SIG-M5 treated with dmso at 0.1 percent for 504 hours (cell line): ENCODE results near the gene ADCY6.
A peak's percentile ranks its signal among the peaks of the same experiment; 100 is the strongest.

Experiments
- DNase-seq: peaks from one replicate; lab custom pipeline; 2025; ENCODE audit not compliant: unreplicated experiment; lab: John Stamatoyannopoulos, UW

ADCY6 gene

DNA sequence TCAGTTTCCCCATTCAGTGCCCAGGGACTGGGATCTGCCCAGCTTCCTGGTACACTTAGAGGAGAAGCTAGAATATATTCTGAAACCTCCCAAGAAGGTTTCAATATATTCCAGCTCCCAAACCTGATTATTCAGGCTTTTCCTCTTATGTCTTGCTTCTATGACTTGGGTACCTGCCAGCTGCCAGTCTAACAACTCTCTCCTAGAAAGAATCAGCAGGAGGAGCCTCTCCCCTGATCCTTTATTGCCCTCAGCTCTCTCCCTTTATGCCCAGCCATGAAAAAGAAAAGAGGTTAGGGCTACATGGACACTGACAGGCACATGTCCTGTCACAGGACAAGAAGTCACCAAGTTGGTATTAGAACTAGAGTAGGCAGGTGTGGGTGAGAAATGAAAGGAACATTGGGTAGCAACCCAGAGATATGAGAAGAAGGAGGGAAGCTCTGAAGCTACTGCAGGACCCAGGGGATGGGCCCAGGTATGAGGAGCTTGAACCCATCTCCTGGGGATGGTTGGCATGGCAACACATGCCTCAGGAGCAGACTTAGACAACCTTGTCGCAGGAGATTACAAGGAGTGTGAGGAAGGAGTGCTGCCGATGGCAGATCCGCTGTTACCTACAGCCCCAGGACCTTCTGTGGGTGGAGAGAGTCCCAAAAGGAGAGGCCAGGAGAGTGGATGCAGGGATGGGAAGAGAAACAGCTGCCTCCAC is 27.4 kb upstream of the ADCY6 start:
- DNase-seq = no peak

DNA sequence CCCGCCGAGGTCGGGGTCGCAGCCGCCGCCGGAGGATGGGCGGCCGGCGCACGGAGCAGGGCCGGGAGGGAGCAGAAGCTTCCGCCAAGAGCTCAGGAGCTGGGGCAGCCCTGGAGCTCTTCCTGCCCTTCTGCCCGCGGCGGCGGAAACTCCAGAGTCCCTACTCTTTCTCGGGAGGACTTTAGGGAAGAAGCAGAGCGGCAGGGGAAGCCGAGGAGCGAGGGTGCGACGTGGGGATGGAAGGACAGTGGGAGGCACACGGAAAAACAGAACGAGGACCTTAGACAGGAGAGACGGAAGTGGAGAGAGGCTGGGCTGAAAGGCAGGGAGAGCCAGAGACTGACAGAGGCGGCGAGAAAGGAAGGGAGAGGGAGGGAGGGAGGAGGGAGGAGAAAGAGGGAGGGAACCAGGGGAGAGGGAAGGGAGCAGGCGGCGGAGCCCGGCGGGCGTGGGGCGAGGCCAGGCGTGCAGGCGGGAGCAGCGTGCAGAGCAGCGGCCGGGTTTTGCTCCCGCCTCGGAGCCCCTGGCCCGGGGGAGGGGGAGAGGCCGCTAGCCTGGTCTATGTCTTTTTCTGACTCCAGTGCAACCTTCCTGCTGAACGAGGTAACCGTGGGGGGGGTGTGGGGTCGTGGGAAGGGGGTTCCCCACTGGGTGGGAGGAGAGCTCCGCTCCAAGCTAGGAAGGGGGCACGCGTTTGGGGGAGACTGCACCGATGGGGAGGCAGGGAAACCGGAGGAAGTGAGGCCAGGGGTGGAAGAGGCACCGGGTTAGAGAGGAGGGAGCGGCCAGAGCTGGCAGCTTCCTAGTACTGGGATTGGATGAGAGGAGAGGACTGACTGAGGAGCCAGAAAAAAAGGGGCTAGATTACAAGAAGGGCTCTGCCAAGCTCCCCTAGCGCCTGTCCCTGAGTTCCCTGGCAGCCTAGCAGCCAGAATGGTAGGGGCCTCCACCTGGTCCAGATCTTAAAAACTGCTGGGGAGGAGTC is 26.5 kb upstream of the ADCY6 start:
- peak; percentile 92 for DNase-seq

DNA sequence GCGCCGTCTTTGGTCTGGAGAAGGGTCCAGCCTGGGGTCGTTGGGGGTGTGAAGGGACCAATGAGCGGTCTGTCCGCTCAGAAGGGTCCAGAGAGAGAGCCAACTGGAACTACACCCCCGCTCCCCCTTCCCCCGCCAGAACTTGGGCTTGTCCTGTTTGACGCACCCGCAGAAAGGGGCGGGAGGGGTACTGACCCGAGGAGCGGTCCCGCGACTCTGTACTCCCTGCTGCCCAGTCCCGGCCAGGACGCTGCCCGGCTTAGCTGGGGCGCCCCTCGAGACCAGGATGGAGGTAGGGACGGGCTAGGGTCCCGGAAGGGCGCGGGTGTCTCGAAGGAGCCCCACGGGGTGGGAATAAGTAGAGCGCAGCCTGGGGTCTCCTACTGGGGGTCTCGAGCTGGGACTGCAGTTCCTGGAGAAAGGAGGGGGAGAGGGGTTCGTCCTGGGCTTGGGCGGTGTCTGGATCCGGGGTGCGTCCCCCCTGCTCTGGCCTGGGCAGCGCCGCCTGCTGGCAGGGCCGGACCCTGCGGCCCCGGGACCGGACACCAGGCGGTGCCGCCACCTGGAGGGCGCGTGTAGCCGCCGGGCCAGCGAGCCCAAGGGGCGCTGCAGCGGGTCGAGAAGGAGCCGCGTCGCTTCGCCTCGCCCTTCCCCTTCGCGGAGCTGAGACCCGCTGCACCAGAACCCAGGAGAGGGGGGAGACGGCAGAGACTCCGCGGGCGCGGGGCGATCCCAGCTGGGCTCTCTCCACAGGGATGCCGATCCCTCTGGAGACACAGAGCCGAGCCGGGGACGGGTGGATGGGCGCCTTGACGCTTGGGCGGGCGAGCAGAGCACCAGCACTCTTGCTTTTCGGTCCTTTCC is 25.6 kb upstream of the ADCY6 start:
- peak; percentile 66 for DNase-seq

DNA sequence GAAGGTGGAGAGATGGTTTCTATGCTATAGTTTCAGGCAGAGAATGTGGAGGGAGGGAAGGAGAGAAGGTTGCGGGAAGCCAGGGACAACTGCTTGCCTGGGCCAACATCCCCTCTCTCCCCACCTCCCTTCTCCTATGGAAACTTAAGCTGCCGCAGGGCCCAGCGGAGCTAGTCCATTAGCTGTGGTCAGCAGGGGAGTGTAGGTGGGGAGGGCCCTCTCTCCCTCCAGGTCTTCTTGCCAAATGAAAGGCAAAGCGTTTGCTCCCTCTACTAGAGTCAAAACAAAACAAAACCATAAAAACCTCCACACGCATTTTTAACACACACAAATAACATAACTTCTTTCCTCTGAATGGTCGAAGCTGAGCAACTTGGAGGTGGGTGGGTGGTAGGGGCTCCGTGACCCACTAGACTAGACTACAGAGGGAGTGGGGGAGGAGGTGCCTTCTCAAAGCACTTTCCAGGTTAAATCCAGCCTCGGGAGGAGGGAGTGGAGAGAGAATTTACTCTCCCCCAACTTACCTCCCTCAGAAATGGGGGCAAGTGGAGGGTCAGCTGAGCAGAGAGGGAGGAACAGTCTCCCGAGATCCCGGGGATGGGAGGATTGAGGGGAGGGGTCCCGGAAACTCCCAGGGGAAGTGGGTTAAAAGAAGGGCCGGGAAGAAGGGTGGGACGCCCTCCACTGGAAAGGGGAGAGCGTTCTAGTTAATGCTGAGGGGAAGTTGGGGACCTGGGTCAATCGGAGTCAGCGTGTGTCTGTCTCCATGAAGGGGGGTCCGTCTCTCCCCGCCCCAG is 24.8 kb upstream of the ADCY6 start:
- no peak for DNase-seq

DNA sequence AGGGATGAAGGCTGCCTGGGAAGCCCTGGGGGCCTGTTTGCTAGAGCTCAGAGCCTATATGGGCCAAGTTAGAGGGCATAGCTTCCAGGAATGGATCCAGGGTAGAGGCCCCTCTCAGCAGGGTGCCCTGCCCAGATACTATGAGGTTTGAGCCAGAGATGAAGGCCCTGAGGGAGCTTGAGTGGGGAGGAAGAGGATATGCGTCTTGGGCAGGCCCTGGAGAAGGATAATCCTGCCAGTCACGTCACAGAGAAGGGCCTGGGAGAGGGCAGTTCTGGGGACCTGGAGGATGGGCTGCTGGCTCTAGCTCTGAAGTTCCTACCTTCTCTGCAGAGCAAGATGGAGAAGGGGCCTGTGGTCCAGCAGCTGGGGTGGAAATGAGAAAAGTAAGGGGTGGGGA is 23.5 kb upstream of the ADCY6 start:
- DNase-seq = no peak

DNA sequence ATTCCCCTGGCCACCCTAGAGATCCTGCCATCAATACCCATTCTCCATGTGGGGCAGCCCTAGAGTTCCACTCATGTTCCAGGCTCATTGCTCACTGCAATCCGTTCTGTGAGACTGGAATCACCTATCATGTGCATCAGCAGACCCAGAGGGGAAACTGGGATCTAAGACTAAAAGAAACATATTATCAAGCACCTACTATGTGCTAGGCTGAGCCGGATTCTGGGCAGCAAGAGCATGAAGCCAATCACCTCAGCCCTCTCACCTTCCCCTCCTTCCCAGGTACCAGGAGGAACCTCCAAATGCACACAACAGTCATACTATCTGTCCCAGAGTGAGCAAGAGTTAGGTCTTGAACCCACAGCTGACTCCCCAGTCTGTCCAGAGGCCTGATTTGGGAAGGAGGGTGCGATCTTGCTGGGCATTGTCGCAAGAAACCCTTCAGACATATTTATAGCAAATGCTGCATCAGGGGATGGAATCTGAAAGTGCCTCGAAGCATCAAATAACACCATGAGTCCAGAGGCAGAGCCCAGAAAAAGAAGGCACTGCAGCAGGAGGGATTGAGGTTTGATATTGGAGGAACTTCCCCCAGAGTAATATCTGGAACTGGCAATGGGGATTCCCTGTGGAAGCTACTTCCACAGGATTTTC is 22.7 kb upstream of the ADCY6 start:
- no peak for DNase-seq

DNA sequence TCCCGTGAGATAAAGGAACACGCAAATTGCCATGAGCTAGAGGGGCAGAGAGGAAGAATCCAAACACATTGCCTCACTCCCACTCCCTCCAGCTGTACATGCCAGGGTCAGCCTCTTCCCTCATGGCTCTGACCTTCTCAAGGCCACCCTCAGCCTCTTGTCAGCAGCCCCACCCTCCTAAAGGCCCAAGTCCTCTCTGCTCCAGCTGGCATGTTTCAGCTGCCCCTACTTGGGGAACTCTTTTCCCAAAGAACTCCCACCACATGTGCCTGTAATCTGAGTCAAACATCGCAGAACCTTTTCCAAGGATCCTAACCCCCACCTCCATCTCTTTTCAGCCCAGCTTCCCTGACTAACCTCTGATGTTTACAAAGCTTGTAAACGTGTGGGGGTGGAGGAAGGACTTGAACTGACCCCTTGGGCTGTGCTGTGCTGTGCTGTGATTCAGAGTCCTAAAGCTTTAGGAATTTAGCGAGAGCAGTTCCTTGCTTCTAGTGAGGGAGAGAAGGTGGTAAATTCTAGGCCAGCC is 22.1 kb upstream of the ADCY6 start:
- DNase-seq = no peak

DNA sequence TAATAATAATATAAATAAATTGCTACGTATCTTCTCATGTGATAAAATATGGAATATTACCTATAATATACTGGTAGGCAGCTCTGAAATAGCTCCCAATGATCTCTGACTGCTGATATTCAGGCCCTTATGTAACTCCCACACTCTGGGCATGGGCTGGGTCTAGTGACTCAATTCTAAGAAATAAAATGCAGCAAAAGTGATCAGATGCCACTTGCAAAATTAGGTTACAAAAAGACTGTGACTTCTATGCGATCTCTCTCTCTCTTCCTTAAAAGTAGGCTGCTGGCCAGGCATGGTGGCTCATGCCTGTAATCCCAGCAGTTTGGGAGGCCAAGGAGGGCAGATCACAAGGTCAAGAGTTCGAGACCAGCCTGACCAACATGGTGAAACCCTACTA is 19.1 kb upstream of the ADCY6 start:
- no peak for DNase-seq

DNA sequence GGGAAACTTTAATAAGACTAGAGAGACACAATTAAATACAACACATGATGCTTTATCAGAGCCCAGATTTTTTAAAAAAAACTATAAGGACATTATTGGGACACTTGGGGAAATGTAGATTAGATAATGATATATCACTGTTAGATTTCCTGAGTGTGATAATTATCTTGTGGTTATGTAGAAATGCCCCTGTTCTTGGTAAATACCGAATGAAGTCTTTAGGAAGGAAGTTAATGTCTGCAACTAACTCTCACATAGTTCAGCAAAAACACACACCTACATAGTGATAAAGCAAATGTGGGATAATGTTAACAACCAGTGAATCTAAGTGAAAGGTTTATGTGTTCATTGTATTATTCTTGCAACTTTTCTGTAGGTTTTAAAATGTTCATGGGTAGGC is 14.8 kb upstream of the ADCY6 start:
- no peak for DNase-seq

DNA sequence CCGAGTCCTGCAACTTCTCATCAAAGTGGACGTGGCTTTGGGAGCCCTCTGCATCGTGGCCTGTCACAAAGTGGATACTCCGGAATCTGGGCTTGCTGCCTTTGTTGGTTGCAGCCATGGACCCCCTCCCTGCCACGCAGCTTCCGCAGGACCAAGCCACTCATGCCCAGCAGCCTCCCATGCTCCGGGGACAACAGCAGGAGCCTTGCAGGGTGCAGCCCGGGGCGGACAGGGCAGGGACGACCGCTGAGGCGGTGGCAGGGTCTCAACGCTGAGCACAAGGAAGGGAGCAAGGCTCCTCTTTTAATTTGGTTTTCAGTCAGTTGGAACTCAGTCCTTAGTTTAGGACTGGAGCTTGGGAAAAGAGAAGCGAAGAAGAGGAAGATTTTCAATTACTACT is 12.1 kb upstream of the ADCY6 start:
- no peak for DNase-seq

DNA sequence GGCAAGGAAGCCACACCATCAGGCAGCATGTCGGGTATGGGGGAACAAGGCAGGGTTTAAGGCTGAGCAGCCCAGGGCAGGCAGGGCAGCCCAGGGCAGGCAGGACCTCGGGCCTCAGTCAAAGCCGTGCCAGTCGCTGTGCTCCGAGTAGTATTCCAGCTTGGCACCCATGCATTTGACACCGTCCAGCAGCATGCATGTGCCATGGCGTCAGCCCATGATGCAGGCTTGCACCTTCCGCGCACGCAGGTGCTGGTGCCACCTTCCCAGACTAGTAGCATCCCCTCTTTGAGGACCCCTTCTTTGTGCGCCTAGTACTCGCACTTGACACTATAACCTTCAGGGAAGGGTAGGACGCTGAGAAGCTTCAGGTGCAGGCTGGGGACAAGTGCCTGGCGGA is 11.6 kb upstream of the ADCY6 start:
- no peak for DNase-seq

DNA sequence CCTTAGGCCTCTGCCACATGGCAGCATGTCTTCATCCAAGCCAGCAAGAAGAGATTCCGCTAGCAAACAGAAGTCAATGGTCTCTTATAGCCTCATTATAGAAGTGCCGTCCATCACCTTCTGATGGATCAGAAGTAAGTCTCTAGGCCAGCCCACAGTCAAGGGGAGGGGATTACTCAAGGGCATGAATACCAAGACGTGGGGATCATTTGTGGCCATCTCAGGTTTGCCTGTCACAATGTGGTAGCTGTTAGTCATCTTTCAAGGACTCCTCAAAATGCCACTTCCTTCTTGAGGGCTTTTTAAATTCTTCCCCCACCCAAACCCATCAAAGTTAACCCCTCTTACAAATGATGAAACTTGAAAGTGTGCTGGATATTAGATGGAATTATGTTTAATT is 8.1 kb upstream of the ADCY6 start:
- DNase-seq = peak; percentile 63

DNA sequence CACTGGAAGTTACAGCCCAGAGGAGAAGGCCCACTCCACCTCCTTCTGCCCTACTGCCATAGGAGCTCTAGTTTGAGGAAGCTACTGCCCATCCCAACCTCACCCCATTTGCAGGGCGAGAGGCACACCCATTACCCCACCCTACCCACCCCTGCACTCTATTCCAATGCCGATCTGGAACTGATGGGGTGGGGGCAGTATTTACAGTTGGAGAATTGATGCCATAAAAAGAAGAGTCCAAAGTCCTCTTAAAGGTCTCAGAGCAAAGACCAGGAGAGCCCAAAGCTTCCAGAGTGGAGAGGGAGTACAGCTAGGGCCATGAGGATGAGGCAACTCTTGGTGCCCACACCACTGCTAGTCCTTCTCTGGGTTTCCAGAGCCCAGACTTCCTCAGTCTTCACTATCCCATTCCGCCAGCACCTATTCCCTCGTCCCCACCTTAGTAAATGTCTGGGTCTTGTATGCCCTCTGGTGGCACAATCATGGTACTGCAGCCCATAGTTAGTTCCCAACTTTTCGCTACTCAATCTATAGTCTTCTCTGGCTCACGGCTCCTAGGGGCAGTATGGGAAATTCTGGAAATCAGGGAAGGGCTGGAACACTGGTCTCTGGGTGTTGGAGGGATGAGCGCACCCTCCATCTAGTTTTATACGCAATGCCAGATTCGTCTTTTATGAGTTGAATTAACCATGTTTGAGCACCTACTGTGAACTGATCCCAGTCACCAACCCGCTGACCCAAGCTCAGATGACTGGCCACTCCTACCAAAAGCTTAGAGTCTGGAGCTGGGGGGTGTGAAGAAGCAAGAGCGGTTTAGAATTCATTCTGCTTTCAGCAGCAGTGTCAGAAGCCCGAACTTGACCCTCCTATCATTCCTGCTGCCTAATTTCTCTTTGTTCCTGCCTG is 6.9 kb upstream of the ADCY6 start:
- peak; percentile 69 for DNase-seq

DNA sequence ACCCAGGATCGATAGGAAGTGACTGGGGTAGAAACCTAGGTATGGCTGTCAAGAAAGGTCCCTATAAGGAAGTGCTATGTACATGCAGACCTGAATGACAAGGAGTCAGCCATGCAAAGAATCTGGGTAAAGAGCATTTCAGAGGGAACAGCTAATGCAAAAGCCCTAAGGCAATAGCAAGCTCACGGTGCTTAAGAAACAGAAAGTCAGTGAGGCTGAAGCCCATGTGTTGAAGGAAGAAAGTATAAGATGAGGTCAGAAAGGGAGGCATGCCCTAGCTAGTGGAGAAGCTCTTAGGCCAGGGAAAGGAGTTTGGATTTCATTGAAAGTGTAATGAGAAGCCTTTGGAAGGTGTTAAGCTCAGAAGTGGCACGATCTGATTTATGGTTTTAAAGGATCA is 6.0 kb upstream of the ADCY6 start:
- peak; percentile 39 for DNase-seq

DNA sequence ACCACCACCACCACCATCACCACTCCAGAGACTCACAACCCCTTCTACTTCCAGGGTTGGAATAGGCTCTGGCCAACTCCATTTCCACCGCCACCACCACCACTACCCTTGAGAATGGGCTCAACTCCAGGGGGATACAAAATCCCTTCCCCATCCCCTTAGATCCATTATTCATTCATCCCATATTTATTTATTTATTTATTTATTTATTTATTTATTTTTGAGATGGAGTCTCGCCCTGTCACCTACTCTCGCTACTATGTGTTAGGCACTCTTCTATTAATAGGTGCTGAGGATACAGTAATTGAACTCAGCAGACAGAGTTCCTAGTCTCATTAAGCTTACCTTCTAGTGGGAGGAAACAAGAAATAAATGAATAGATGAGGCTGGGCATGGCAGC is 4.8 kb upstream of the ADCY6 start:
- no peak for DNase-seq

DNA sequence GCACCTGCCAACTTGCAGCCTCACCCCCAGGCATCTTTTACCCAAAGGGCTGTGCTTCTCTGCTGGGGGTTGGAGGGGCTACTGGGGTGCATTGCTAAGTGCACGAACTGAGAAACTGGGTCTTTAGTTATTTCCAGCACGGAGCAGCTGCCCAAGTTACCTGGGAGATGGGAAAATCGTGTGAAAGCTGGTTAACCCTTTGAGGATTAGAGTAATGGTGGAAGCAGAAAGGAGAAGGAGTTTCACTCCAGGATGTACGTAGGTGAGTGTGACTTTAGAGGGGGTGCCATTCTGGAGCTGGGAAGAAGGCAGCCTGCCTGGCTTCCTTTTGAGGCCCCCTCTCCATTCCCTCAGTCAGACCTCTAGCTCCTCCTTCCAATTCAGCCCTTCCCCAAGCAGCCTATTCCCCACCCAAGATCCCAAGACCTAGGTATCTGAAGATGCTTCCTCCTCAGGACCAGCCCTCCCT is 1.0 kb upstream of the ADCY6 start:
- DNase-seq = no peak

DNA sequence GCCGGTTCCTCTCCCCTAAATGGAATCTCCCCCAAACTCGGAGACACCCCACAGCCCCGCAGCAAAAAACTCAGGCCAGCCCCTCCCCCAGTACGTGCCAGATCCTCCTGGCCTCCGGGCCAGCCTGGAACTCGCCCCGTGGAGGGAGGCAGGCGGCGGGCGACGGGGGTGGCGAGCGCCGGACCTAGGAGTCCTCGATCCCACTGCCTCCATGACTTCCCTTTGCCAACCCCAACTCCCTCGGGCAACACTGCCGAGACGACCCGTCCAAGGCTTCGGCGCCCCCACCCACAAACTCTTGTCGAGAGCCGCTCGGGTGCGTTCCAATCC is 400 bp downstream of the ADCY6 start:
- DNase-seq = no peak

DNA sequence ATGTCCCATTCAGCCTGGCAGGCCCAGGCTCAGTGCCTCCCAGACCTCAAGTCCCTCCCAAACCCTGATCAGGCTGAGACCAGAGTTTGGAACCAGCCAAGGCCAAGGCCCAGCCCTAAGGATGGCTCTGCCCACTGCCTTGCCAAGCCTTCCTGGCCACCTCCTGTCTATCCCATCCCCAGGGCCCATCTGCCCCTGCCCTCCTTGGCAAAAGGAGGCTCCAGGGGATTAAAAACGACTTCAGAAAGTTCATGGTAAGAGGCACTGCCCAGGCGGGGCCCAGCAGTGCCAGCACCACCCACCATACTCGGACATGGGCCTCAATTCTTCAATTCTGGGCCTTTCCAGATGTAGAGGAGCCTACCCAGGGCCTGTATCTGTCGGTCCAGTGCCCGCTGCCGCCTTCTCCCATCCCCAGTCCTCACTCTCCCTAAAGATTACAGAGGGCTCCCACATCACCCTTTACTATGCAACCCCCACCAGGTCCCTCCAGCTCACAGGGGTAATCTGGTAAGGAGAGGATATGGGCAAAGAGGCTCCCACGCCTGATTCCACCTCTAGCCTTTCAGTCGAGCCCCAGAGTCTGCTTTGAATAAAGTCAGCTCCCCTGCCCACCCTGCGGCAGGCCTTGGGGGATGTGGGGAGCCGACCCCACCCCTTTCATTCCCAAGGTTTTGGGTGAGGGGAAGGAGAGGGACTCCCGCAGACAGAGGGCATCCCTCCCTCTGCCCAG is 932 bp downstream of the ADCY6 start:
- DNase-seq = no peak
